Spleen (tissue), 11 donors: ENCODE results near the gene ARNT2. TPM values are rescaled to one million over a fixed set of nuclear protein-coding genes. Genes with fewer than 3 reads are reported as not detected.

ENCODE experiments used
- DNase-seq: peaks from one replicate; pipeline ENCODE4 v3.0.0-alpha.2; 2020
- H3K27ac ChIP-seq, 8 donors: fragments of 200-600 bp; sonication (generic) in 7 of 8; 1 replicate in 4 of 8; 2 replicates in 4 of 8; pipeline versions ENCODE4 v1.5.0 to v1.8.0; 2016 to 2021; ENCODE audit warnings: inconsistent platforms in 4 of 8, mild to moderate bottlenecking in 4 of 8, moderate library complexity in 1 of 8
- H3K27me3 ChIP-seq, 7 donors: fragments of 200-600 bp; sonication (generic) in 6 of 7; replicated peaks in 1 of 7; 1 replicate in 4 of 7; 2 replicates in 3 of 7; pipeline versions ENCODE4 v1.5.0 to v1.8.0; 2016 to 2021; ENCODE audit warnings: inconsistent platforms in 3 of 7, mild to moderate bottlenecking in 1 of 7
- H3K36me3 ChIP-seq, 6 donors: fragments of 200-600 bp; sonication (generic) in 5 of 6; 1 replicate in 4 of 6; 2 replicates in 2 of 6; pipeline versions ENCODE4 v1.5.0 to v1.8.0; 2016 to 2021; ENCODE audit warnings: inconsistent platforms in 2 of 6
- H3K4me1 ChIP-seq, 6 donors: fragments of 200-600 bp; sonication (generic) in 5 of 6; 1 replicate in 3 of 6; 2 replicates in 3 of 6; pipeline versions ENCODE4 v1.5.0 to v1.8.0; 2016 to 2021; ENCODE audit warnings: inconsistent platforms in 3 of 6
- H3K4me3 ChIP-seq, 8 donors: fragments of 200-600 bp; sonication (generic) in 7 of 8; 1 replicate in 4 of 8; 2 replicates in 4 of 8; pipeline versions ENCODE4 v1.5.0 to v1.8.0; 2016 to 2021; ENCODE audit warnings: inconsistent platforms in 4 of 8, mild to moderate bottlenecking in 4 of 8, moderate library complexity in 2 of 8
- H3K9me3 ChIP-seq, 8 donors: fragments of 200-600 bp; sonication (generic) in 7 of 8; 1 replicate in 4 of 8; 2 replicates in 4 of 8; pipeline versions ENCODE4 v1.5.0 to v1.8.0; 2016 to 2021; ENCODE audit warnings: inconsistent platforms in 4 of 8
- POLR2A ChIP-seq, 3 donors: fragments of 450-650 bp; IDR thresholded peaks; one replicate each; pipeline ENCODE4 v1.5.1; 2017; ENCODE audit warnings: antibody characterized with exemption in 3 of 3, mild to moderate bottlenecking in 1 of 3
- POLR2AphosphoS5 ChIP-seq, 3 donors: sonication (generic); formaldehyde crosslinking; IDR thresholded peaks; one replicate each; pipeline ENCODE4 v1.5.1; 2017; ENCODE audit warnings: antibody characterized with exemption in 3 of 3
- WGBS, 5 donors: extraction: QIAGEN DNeasy Blood & Tissue Kit in 3 of 5; methylation state at CpG; one replicate each; pipeline versions ENCODE4 v1.1.5 to v1.1.7; 2013 to 2018; 5-methylcytosine and 5-hydroxymethylcytosine counted together
- intact Hi-C: fragments of 100-400 bp; cut with DNase I; formaldehyde crosslinking; loops from one replicate; pipeline ENCODE4 v1.15.0; 2023; ENCODE audit warnings: low total_unique reads
- polyA plus RNA-seq, 3 donors: library from polyadenylated mRNA; stranded (reverse); fragments of 200-250 nt; gene quantifications; one replicate each; pipeline ENCODE4 v1.2.1, GENCODE V29; 2013
- total RNA-seq, 7 donors: library from RNA; depleted of rRNA in 3 of 7; stranded (reverse); fragments of >200 nt in 3 of 7; fragmentation: NEBNext Ultra II Directional in 4 of 7; extraction: Animal tissue kit (Norgen Biotek cat#: 25700) in 4 of 7; gene quantifications; one replicate each; pipeline versions ENCODE4 v1.1.0 to v1.2.1, GENCODE V29; 2016 to 2021
- TF ChIP-seq, protein P1 (sequence below), 11 experiments: fragments of 200-600 bp in 7 of 11; fragments of 450-650 bp in 4 of 11; sonication (generic) in 4 of 11; IDR thresholded peaks in 8 of 11; conservative IDR thresholded peaks in 3 of 11; 1 replicate in 7 of 11; 2 replicates in 4 of 11; pipeline versions ENCODE4 v1.4.0 to v1.8.0; 2016 to 2021; ENCODE audit warnings: antibody characterized with exemption in 11 of 11, inconsistent platforms in 4 of 11, mild to moderate bottlenecking in 1 of 11
- donor health status: healthy with polysubstance abuse.
- donor health status: DM: no; HTN: no; CAD: no; lungs with moderate emphysema.
- donor health status: DM: no; HTN: no; CAD: no.
- donor health status: Bipolar disorder and iron deficiency.
- donor health status: healthy.
- donor health status: DM: no; HTN: no; CAD: no.
- donor health status: DM: yes; HTN: yes; CAD: no.

ARNT2 gene
- total and polyA plus RNA-seq, 10 donors, result 1.9 to 12.3 (median 9.1) TPM

DNA sequence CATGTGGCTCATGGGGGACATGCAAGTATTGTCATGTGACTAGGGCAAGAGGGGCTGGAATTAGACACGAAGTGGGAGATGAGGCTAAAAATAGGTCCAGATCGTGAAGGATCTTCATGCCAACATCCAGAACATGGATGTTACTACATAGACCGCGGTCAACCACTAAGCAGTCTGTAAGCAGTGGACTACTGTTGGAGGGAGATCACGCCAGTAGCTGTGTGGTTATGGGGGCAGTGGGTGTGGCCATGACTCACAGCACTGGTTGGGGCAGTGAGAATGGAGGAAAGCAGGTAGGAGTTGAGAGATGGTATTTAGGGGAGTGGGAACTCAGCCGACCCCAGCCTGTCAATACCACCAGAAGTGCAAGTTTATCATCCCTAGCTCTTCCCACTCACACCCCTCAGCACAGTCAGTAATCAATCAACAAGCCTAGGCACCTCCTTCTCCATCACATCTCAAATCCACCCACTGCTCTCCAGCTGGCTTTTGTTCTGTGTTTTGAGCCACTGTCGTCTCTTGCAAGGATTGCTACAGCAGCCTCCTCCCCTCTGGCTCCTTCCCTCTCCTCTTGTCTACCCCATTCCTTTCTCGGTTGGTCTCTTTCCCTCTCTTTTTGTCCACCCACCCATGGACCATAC, 183.8 kb downstream of the ARNT2 start:
- no peak overlapping the region for H3K4me3 ChIP-seq
- intact Hi-C loops, result no loop called here
- no peaks in the 10 kb centered on the region for H3K9me3 ChIP-seq
- no peaks in the 10 kb centered on the region for H3K4me1 ChIP-seq
- no peak for DNase-seq
- no peaks in the 10 kb centered on the region for H3K27me3 ChIP-seq
- H3K36me3 ChIP-seq, result peaks cover 0 to 3% (median 0%) of the 10 kb centered on the region in 6 donors
- no peak overlapping the region for H3K27ac ChIP-seq
- WGBS, 5 donors, result 74 to 84% (median 81%) methylated on average over 8 of the region's 8 CpGs
- TF ChIP-seq, protein P1, sequence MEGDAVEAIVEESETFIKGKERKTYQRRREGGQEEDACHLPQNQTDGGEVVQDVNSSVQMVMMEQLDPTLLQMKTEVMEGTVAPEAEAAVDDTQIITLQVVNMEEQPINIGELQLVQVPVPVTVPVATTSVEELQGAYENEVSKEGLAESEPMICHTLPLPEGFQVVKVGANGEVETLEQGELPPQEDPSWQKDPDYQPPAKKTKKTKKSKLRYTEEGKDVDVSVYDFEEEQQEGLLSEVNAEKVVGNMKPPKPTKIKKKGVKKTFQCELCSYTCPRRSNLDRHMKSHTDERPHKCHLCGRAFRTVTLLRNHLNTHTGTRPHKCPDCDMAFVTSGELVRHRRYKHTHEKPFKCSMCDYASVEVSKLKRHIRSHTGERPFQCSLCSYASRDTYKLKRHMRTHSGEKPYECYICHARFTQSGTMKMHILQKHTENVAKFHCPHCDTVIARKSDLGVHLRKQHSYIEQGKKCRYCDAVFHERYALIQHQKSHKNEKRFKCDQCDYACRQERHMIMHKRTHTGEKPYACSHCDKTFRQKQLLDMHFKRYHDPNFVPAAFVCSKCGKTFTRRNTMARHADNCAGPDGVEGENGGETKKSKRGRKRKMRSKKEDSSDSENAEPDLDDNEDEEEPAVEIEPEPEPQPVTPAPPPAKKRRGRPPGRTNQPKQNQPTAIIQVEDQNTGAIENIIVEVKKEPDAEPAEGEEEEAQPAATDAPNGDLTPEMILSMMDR (IDR thresholded peaks at IDR 0.05 in 8 of 11, conservative IDR thresholded peaks at IDR 0.05 in 3 of 11), result no peak
- TF ChIP-seq POLR2A (IDR thresholded peaks at IDR 0.05) (no peak), POLR2AphosphoS5 (IDR thresholded peaks at IDR 0.05) (no peak)

DNA sequence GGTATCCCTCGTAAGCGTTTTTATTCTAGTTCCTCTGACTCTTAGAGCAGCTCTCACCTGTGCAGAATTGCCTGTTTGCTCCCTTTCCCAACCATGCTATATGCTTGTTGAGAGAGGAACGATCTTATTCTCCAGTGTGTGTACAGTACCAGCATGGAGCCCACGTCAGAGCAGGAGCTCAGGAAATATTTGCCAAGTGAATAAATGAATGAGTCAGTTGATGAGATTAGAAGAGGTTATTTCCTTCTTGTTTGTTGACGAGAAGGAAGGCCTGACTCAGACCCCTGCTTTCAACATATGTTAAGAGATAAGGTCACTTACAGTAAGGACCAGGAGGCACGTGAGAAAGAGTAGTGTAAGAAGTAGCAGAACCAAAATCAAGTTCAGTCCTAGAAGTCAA, 184.6 kb downstream of the ARNT2 start:
- Histone ChIP-seq H3K9me3 (no peaks in the 10 kb centered on the region), H3K36me3 (no peaks in the 10 kb centered on the region), H3K27me3 (no peaks in the 10 kb centered on the region), H3K4me3 (no peak overlapping the region), H3K27ac (no peak overlapping the region), H3K4me1 (no peaks in the 10 kb centered on the region)
- intact Hi-C loops, result no loop called here
- 66 to 82% (median 72%) methylated on average over 6 of the region's 6 CpGs for WGBS, 5 donors
- no peak for DNase-seq
- TF ChIP-seq, protein P1 (IDR thresholded peaks at IDR 0.05 in 8 of 11, conservative IDR thresholded peaks at IDR 0.05 in 3 of 11), result no peak
- TF ChIP-seq POLR2A (IDR thresholded peaks at IDR 0.05) (no peak), POLR2AphosphoS5 (IDR thresholded peaks at IDR 0.05) (no peak)

DNA sequence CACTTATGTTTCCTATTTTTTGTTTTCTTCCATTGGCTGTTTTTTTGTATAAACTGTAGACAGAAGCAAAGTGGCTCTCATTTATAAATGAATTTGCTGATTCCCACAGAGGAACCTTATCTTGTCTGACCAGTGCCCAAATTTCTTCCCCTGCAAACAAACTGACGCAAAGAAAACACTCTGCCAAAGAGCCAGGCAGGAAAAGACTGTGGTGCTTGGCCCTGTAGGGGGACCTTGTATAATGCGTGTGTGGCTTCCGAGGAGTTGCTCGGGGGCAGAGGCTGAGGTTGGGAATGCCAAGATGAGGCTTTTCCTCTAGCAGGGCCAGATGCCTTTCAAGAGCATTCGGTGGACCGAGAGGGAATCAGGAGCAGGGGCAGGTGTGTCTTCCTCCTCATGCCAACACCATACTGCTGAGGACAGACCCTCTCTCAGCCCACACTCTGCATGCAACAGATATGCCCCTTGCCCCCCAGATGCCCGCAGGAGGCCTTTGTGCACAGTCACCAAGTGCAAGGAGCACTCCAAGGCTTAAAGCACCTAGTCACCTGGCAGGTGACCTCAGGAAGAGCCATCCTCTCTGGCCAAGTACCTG, 186.7 kb downstream of the ARNT2 start:
- 43 to 68% (median 55%) methylated on average over 2 to 7 of the region's 7 CpGs for WGBS, 5 donors
- Histone ChIP-seq H3K4me1 (no peaks in the 10 kb centered on the region), H3K9me3 (no peaks in the 10 kb centered on the region), H3K27ac (no peak overlapping the region), H3K27me3 (no peaks in the 10 kb centered on the region), H3K36me3 (no peaks in the 10 kb centered on the region), H3K4me3 (no peak overlapping the region)
- no peak for DNase-seq
- intact Hi-C loops, result no loop called here
- TF ChIP-seq, protein P1 (IDR thresholded peaks at IDR 0.05 in 8 of 11, conservative IDR thresholded peaks at IDR 0.05 in 3 of 11), result no peak
- TF ChIP-seq POLR2A (IDR thresholded peaks at IDR 0.05) (no peak), POLR2AphosphoS5 (IDR thresholded peaks at IDR 0.05) (no peak)

DNA sequence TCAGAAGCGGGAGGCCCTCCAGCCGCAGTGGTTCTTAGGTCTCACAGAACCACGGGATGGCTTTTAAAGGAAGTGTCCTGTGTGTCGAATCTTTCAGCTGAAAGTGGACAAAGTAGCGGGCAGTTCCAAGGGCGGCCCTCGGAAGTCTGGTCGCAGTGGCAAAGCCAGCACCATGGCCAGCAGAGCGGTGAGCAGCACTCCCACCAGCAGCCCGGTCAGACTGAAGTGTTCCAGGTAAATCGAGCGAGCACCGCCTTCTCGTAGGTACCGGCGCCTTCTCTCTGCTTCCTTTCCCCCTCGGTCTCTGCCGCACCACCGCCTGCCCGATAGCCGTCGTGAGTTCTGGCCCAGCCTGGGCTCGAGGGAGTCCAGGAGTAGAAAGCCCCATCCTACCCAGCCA, 187.3 kb downstream of the ARNT2 start:
- H3K9me3 ChIP-seq, result no peaks in the 10 kb centered on the region
- no peaks in the 10 kb centered on the region for H3K36me3 ChIP-seq
- no peak for DNase-seq
- intact Hi-C loops, result no loop called here
- no peaks in the 10 kb centered on the region for H3K4me1 ChIP-seq
- H3K27me3 ChIP-seq, result no peaks in the 10 kb centered on the region
- no peak overlapping the region for H3K4me3 ChIP-seq
- TF ChIP-seq POLR2AphosphoS5 (IDR thresholded peaks at IDR 0.05) (no peak), POLR2A (IDR thresholded peaks at IDR 0.05) (no peak)
- TF ChIP-seq, protein P1 (IDR thresholded peaks at IDR 0.05 in 8 of 11, conservative IDR thresholded peaks at IDR 0.05 in 3 of 11), result no peak
- no peak overlapping the region for H3K27ac ChIP-seq
- 84 to 95% (median 94%) methylated on average over 22 to 23 of the region's 23 CpGs for whole genome bisulfite sequencing, 5 donors
